HCT116 (cell line): ENCODE data around the gene TBCCD1. TPM values are rescaled to one million over a fixed set of nuclear protein-coding genes. Genes with fewer than 3 reads are reported as not detected.
A peak's percentile ranks its signal among the peaks of the same experiment; 100 is the strongest.

ENCODE experiments used
- ATAC-seq: fragments of 200-7000 bp; cut with Tn5 transposase; 2 replicates; pipeline ENCODE4 v1.9.1; 2020; ENCODE audit warnings: mild to moderate bottlenecking, moderate library complexity
- BruUV-seq: library from RNA; stranded (reverse); fragments of 400-500 nt; replicated peaks from 2 replicates; lab custom pipeline; 2021; lab: Mats Ljungman, UMichigan
- CTCF ChIA-PET: fragments of 300-600 bp; sonication (Branson Sonifier 250); formaldehyde crosslinking; loops from one replicate; lab custom pipeline; 2021; ENCODE audit warnings: antibody characterized with exemption; lab: Charles Lee
- POLR2A ChIA-PET: fragments of 300-600, 350-600 bp; sonication (Branson Sonifier 250); formaldehyde crosslinking; loops from one replicate; lab custom pipeline; 2021; ENCODE audit warnings: antibody characterized with exemption; lab: Charles Lee
- RAD21 ChIA-PET, 2 experiments: fragments of 300-600 bp; sonication (Branson Sonifier 250); formaldehyde crosslinking; loops; one replicate each; lab custom pipeline; 2023; ENCODE audit warnings: low total read pairs in 2 of 2; ENCODE audit not compliant: uncharacterized antibody in 2 of 2, unreplicated experiment in 2 of 2, low non-redundant PET in 1 of 2; lab: Charles Lee
- DNase-seq: peaks from one replicate; pipeline ENCODE4 v3.0.0-alpha.2; 2010; ENCODE audit warnings: low read depth, low spot score
- H2AFZ ChIP-seq: fragments of 200-600 bp; shearing (Covaris generic), sonication (generic); 2 replicates; pipeline ENCODE4 v1.6.1; 2017; ENCODE audit warnings: low read depth, mixed run types, mixed read lengths, antibody characterized with exemption, low read length; ENCODE audit not compliant: poor library complexity, severe bottlenecking
- H3K27ac ChIP-seq: 2 replicates; pipeline ENCODE4 v1.5.1; 2012; ENCODE audit warnings: low read depth, low read length
- H3K27me3 ChIP-seq: fragments of 200-600 bp; sonication (generic); 2 replicates; pipeline ENCODE4 v1.6.1; 2016; ENCODE audit warnings: mixed run types, low read length, mixed read lengths; ENCODE audit not compliant: insufficient read depth
- H3K36me3 ChIP-seq, 2 experiments: fragments of 200-500 bp in 1 of 2; fragments of 200-600 bp in 1 of 2; sonication (Bioruptor generic) in 1 of 2; sonication (generic) in 1 of 2; 2 replicates each; pipeline versions ENCODE4 v1.5.1 to v1.6.1; 2014 to 2016; ENCODE audit warnings: low read length in 2 of 2, inconsistent platforms in 1 of 2, mixed read lengths in 1 of 2, mixed run types in 1 of 2; ENCODE audit not compliant: insufficient read depth in 2 of 2, control insufficient read depth in 1 of 2
- H3K4me1 ChIP-seq, 2 experiments: fragments of 200-600 bp in 1 of 2; sonication (generic) in 1 of 2; 2 replicates each; pipeline versions ENCODE4 v1.5.1 to v1.6.1; 2012 to 2017; ENCODE audit warnings: low read length in 2 of 2, inconsistent platforms in 1 of 2, mild to moderate bottlenecking in 1 of 2, mixed read lengths in 1 of 2, mixed run types in 1 of 2, moderate library complexity in 1 of 2; ENCODE audit not compliant: insufficient read depth in 2 of 2, control insufficient read depth in 1 of 2
- H3K4me2 ChIP-seq: fragments of 200-600 bp; sonication (generic); 2 replicates; pipeline ENCODE4 v1.6.1; 2017; ENCODE audit warnings: mixed run types, low read length, mixed read lengths
- H3K4me3 ChIP-seq, 2 experiments: fragments of 200-600 bp in 1 of 2; sonication (generic) in 1 of 2; replicated peaks in 1 of 2; 2 replicates each; pipeline ENCODE4 v1.5.1; 2011 to 2016; ENCODE audit warnings: low read length in 2 of 2, control low read depth in 1 of 2, low read depth in 1 of 2, mild to moderate bottlenecking in 1 of 2, mixed read lengths in 1 of 2, mixed run types in 1 of 2
- H3K79me2 ChIP-seq: fragments of 200-600 bp; sonication (generic); 2 replicates; pipeline ENCODE4 v1.6.1; 2017; ENCODE audit warnings: mild to moderate bottlenecking, mixed run types, low read length, moderate library complexity, mixed read lengths; ENCODE audit not compliant: insufficient read depth
- H3K9ac ChIP-seq: fragments of 200-600 bp; sonication (generic); 2 replicates; pipeline ENCODE4 v1.6.1; 2016; ENCODE audit warnings: low read length, mixed read lengths
- H3K9me2 ChIP-seq: fragments of 200-600 bp; sonication (generic), shearing (Covaris generic); 2 replicates; pipeline ENCODE4 v1.6.1; 2017; ENCODE audit warnings: mixed run types, mild to moderate bottlenecking, moderate library complexity; ENCODE audit not compliant: insufficient read depth
- H3K9me3 ChIP-seq, 2 experiments: fragments of 200-500 bp in 1 of 2; fragments of 200-600 bp in 1 of 2; sonication (Bioruptor generic) in 1 of 2; sonication (generic) in 1 of 2; 2 replicates each; pipeline ENCODE4 v1.6.1; 2014 to 2017; ENCODE audit warnings: low read length in 2 of 2, mixed read lengths in 2 of 2, inconsistent platforms in 1 of 2, low read depth in 1 of 2, mild to moderate bottlenecking in 1 of 2, mixed run types in 1 of 2, moderate library complexity in 1 of 2; ENCODE audit not compliant: control insufficient read depth in 1 of 2, insufficient read depth in 1 of 2
- H4K20me1 ChIP-seq: fragments of 200-600 bp; sonication (generic), shearing (Covaris generic); 2 replicates; pipeline ENCODE4 v1.6.1; 2017; ENCODE audit warnings: mixed run types, mild to moderate bottlenecking, moderate library complexity; ENCODE audit not compliant: insufficient read depth
- ATF3 ChIP-seq: IDR thresholded peaks from 2 replicates; pipeline ENCODE4 v1.6.1; 2012
- CBX3 ChIP-seq: IDR thresholded peaks from 2 replicates; pipeline ENCODE4 v1.6.1; 2012; ENCODE audit warnings: low read depth
- CTCF ChIP-seq, 3 experiments: fragments of 200-600 bp in 1 of 3; sonication (generic) in 1 of 3; IDR thresholded peaks in 2 of 3; conservative IDR thresholded peaks in 1 of 3; 2 replicates each; pipeline ENCODE4 v1.5.1; 2012 to 2017; ENCODE audit warnings: low read depth in 2 of 3, low read length in 2 of 3, antibody characterized with exemption in 1 of 3, borderline replicate concordance in 1 of 3, control low read depth in 1 of 3, mild to moderate bottlenecking in 1 of 3, mixed read lengths in 1 of 3, mixed run types in 1 of 3, moderate library complexity in 1 of 3; ENCODE audit not compliant: insufficient read depth in 1 of 3
- ELF1 ChIP-seq: IDR thresholded peaks from 2 replicates; pipeline ENCODE4 v1.6.1; 2012; ENCODE audit warnings: low read depth, borderline replicate concordance
- EZH2 ChIP-seq: fragments of 200-600 bp; sonication (generic); IDR thresholded peaks from 2 replicates; pipeline ENCODE4 v1.6.1; 2017; ENCODE audit warnings: antibody characterized with exemption, mixed run types
- FOSL1 ChIP-seq: IDR thresholded peaks from 2 replicates; pipeline ENCODE4 v1.6.1; 2012; ENCODE audit warnings: low read depth
- MAX ChIP-seq: IDR thresholded peaks from 2 replicates; pipeline ENCODE4 v1.6.1; 2012
- POLR2AphosphoS5 ChIP-seq: IDR thresholded peaks from 2 replicates; pipeline ENCODE4 v1.6.1; 2011; ENCODE audit warnings: mild to moderate bottlenecking, low read depth, low read length, moderate library complexity
- RAD21 ChIP-seq: IDR thresholded peaks from 2 replicates; pipeline ENCODE4 v1.6.1; 2012; ENCODE audit warnings: low read depth, mild to moderate bottlenecking
- SIN3A ChIP-seq: IDR thresholded peaks from 2 replicates; pipeline ENCODE4 v1.6.1; 2012; ENCODE audit warnings: low read depth
- SP1 ChIP-seq: IDR thresholded peaks from 2 replicates; pipeline ENCODE4 v1.6.1; 2012; ENCODE audit warnings: low read depth
- YY1 ChIP-seq: IDR thresholded peaks from 2 replicates; pipeline ENCODE4 v1.6.1; 2011; ENCODE audit warnings: low read length, low read depth, moderate library complexity, mild to moderate bottlenecking; ENCODE audit not compliant: insufficient replicate concordance; ENCODE audit errors: extremely low read depth
- intact Hi-C: fragments of 100-400 bp; cut with micrococcal nuclease; formaldehyde crosslinking; loops from 2 replicates; pipeline ENCODE4 v1.10.0; 2022
- total RNA-seq: library from RNA; stranded (reverse); gene quantifications from one replicate; pipeline ENCODE4 v1.2.1, GENCODE V29; 2021; ENCODE audit not compliant: unreplicated experiment

Gene TBCCD1
- total RNA-seq, 1 experiment from 2014 or later = 16.8 TPM

GRCh38 chr3:186616299-186616617 is 49.1 kb upstream of the TBCCD1 start:
- Histone ChIP-seq H3K27ac (no peak overlapping the region), H3K79me2 (no peaks in the 10 kb centered on the region), H3K27me3 (no peaks in the 10 kb centered on the region), H2AFZ (no peak overlapping the region), H3K4me2 (no peak overlapping the region), H3K36me3 (no peaks in the 10 kb centered on the region), H3K4me1 (peaks cover 2 to 21% of the 10 kb centered on the region in 2 experiments; a peak in 2 of 4 replicates), H3K9me3 (no peaks in the 10 kb centered on the region), H4K20me1 (no peaks in the 10 kb centered on the region), H3K9ac (no peak overlapping the region), H3K4me3 (no peak overlapping the region), H3K9me2 (no peaks in the 10 kb centered on the region)
- ChIA-PET RAD21 (no interaction called here), POLR2A (interaction anchor here (2.4 kb wide), 1 partner anchor 167 kb away, joined by 11 read pairs; the partner anchor contains the start of gene EIF4A2), CTCF (interaction anchor here (1.2 to 8.4 kb wide), 14 partner anchors 8 to 673 kb away, joined by 3 to 64 read pairs (median 8); partner anchors contain the start of gene TBCCD1)
- TF ChIP-seq ELF1 (no peak), CBX3 (no peak), EZH2 (no peak), SIN3A (no peak)
- ATAC-seq (no peak), DNase-seq (no peak)
- no TSS peak for BruUV-seq
- intact Hi-C loops = loop anchor here (2.0 to 5.0 kb wide), 2 partner anchors 359 to 633 kb away; no protein-coding TSS in a partner anchor

GRCh38 chr3:186614597-186615483 is 47.7 kb upstream of the TBCCD1 start:
- no peak overlapping the region for H3K27ac ChIP-seq
- no TSS peak for BruUV-seq
- no peak overlapping the region for H3K9ac ChIP-seq
- H3K4me1 ChIP-seq = peaks cover 2 to 21% of the 10 kb centered on the region in 2 experiments; a peak in 2 of 4 replicates
- H4K20me1 ChIP-seq = no peaks in the 10 kb centered on the region
- peak overlapping the region; percentile 55 for H3K4me2 ChIP-seq
- no peaks in the 10 kb centered on the region for H3K27me3 ChIP-seq
- ATAC-seq (peak; percentile 67), DNase-seq (peak; percentile 62)
- ChIA-PET POLR2A (interaction anchor here (0.7 to 1.6 kb wide), 3 partner anchors 139 to 207 kb away, joined by 3 read pairs; no protein-coding TSS in a partner anchor), RAD21 (interaction anchor here (0.7 to 1.4 kb wide), 3 partner anchors 29 to 206 kb away, joined by 3 to 5 read pairs (median 5); no protein-coding TSS in a partner anchor), CTCF (interaction anchor here (0.6 to 8.4 kb wide), 23 partner anchors 8 to 671 kb away, joined by 3 to 64 read pairs (median 4); partner anchors contain the start of gene DNAJB11)
- no peak overlapping the region for H3K4me3 ChIP-seq
- peak; percentile 88 for TF ChIP-seq MAX
- no peak for TF ChIP-seq FOSL1
- no peak for TF ChIP-seq ATF3
- peak; percentile 88 to 99 (median 98) for TF ChIP-seq CTCF (IDR thresholded peaks at IDR 0.05 in 2 of 3, conservative IDR thresholded peaks at IDR 0.05 in 1 of 3; ENCODE audit: borderline replicate concordance in 1 of 3, insufficient read depth in 1 of 3, low read depth in 2 of 3, low read length in 2 of 3)
- TF ChIP-seq SP1 = no peak
- no peak for TF ChIP-seq POLR2AphosphoS5
- peak; percentile 82 for TF ChIP-seq RAD21
- TF ChIP-seq CBX3 = peak; percentile 47; the same call in 1 of the 2 replicates
- peak; percentile 43 for TF ChIP-seq YY1
- no peak for TF ChIP-seq EZH2
- intact Hi-C loops = loop anchor here (1.0 to 5.0 kb wide), 3 partner anchors 138 to 358 kb away; no protein-coding TSS in a partner anchor
- no peaks in the 10 kb centered on the region for H3K79me2 ChIP-seq
- H2AFZ ChIP-seq = peak overlapping the region; percentile 100
- H3K9me2 ChIP-seq = no peaks in the 10 kb centered on the region
- no peaks in the 10 kb centered on the region for H3K36me3 ChIP-seq
- H3K9me3 ChIP-seq = no peaks in the 10 kb centered on the region
